NCI-H187 treated with DMSO at 0.1 percent for 48 hours (cell line): Measurements from ENCODE around the gene DGCR8.

Source experiments
- DNase-seq: peaks from one replicate; lab custom pipeline; 2025; lab: John Stamatoyannopoulos, UW

DGCR8 gene

DNA sequence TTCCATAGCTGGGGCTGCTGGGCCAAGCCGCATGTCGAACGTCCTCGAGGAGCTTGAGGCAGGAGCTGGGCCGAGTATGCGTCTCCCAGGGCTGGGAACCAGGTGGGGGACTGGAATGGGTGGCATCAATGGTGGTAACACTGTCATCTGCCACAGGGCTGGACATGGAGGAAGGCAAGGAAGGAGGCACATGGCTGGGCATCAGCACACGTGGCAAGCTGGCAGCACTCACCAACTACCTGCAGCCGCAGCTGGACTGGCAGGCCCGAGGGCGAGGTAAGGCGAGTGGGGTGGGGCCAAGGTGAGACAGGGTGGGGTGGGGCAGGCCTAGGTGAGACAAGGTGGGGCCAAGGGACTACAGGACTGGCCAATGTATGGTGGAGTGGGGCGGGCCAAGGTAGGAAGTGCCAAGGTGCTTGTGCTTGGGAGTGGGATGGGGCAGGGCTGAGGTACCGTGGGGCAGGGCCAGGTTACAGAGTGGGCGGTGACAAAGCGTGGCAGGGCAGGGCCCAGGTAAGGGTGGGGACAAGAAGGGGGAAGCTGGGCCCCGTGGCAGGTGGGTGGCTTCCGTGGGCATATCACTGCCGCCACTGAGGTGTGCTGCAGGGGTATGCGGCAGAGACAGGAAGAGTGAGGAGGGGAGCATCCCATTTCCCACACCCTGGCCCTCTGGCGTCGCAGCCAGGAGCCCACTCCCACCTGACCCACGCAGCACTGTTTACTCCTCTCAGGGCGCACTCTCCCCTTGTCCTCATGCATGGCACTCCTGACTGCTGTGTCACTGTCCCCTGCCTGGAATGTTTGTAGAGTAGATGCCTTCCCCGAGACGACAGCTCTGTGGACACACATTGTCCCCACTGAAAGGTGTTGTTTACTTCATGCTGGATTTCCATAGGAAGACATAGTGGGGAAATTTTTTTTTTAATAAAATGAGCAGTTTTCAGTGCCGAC is 27.5 kb upstream of the DGCR8 start:
- no peak for DNase-seq

DNA sequence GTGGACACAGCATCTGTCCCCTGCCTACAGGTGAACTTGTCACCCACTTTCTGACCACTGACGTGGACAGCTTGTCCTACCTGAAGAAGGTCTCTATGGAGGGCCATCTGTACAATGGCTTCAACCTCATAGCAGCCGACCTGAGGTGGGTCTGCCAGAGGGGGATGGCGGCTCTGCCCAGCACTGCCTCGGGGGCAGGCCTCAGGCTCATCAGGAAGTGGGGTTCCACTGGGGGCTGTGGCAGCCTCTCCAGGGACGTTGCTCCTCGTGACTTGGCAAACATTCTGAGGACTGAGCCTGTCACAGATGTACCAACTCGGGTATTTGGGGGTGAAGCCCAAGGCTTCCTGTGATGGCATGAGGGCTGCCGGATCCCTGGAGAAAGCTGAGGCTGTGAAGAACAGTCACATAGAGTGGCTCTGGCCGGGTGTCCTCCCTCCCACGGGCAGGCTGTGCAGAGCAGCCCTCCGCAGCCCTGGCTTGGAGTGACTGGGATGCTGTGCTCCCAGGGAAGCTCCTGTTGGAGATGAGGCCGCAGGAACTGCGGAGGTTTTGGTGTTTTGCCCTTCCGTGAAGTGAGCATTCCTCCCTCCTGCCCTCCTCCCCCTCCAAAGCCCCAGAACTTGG is 26.5 kb upstream of the DGCR8 start:
- DNase-seq = no peak

DNA sequence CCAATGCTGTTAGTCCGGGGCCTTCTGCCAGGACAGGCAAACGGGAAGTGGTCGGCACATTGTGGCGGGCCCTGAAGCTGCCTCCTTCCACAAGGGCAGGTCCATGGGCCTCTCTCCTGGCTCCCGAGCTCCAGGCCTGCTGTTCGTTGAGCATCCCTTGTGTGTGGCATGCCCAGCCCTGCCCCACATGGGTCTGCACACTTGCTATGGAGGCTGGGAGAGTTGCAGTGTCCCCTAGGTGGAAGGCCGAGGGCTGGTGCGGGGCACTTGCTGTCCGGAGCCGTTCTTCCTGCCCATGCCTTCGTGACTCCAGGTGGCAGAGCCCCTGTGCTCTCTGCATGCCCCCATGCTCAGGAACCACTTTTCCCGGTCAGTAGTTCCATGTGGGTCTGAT is 26.0 kb upstream of the DGCR8 start:
- no peak for DNase-seq

DNA sequence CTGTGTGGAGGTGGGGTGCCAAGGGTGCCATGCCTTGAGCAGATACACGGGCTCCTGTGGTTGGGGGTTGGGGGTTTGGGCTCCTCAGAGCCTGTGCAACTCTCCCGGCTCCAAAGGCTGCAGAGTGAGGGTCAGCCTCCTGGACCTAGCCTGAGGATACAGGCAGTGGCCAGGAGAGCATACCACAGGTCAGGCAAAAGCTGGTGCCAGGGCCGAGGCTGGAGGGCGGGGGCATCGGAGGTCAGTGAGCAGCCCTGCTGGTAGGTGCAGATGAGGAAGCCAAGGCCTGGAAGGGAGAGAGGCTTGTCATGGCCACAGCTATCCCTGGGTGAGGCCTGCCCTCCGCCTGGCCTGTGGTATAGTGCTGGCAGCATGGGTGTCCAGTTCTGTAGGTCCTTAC is 25.6 kb upstream of the DGCR8 start:
- no peak for DNase-seq

DNA sequence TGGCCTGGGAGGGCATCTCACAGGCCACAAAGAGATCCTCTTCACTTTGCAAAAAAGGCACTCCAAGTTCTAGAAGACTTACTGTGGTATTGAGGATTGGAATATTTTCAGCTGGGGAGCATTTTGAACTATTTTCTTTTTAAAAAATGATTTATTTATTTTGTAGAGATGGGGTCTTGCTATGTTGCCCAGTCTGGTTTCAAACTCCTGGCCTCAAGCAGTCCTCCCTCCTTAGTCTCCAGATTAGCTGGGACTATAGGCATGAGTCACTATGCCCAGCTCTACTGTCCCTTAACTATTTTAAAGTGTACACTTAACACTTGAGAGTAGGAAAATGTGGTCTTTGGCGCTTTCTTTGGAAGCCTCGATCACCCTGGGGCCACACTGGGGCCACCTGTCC is 24.9 kb upstream of the DGCR8 start:
- no peak for DNase-seq

DNA sequence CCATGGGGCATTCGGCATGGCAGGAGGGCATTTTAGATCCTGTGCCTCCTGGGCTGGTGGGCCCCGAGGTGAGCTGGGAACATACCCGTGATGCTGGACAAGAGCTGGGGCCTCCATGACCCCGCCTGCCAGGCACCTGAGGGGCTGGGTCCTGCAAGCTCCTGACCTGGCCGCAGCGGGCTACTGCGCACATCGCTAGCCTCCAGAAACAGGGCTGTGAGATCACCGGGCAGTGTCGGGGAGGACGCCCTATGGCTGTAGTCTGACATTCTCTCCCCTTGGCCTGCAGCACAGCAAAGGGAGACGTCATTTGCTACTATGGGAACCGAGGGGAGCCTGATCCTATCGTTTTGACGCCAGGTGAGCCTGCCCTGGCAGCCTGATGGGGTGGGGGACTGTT is 24.4 kb upstream of the DGCR8 start:
- DNase-seq = no peak

DNA sequence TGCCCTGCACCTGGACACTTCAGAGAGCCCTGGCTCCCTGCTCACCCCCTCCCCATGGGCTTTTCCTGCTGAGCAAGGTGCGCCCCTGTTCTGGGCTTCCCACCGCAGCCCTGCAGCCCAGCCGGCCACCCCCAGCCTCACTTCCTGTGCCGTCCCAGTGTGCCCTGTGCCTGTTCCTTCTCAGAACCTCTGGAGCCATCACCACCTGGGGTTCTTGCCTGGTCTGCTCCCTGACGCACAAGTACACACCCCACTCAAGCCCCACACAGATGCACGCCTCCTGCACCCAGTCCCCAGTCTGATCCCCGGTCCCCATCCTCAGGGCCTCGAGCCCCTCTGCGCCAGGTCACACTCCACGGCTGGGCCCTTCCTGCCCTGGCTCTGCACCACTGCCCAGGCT is 23.9 kb upstream of the DGCR8 start:
- DNase-seq = no peak

DNA sequence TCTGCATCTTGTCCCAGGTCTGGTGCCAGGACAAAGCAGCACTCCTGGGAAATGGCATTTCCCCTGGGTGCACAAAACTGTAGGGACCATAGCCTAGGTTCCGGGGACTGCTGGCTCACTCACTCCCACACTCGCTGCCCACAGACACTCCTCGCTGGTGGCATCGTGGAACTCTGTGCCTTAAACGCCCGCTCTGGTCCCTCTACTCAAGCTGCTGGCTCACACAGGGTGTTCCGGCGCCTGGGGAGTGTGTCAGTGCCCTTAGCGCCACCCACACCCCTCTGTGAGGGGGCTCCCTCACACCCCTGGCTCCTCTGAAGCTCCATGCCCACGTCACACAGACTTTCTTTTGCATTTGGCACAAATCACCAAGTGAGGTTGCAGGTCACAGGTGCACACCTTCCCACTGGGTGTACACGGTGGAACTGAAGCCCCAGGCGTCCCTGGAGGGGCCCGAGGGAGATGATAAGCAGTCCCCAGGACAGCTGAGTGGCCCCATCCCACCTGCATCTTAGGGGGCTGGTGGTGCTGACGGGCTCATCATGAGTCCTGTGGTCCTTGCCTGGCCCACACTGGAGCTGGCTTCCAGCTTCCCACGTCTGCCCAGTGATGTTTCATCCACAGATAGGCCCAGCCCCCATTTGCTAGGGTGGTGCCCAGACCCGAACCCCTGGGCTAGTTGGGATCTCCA is 23.2 kb upstream of the DGCR8 start:
- no peak for DNase-seq

DNA sequence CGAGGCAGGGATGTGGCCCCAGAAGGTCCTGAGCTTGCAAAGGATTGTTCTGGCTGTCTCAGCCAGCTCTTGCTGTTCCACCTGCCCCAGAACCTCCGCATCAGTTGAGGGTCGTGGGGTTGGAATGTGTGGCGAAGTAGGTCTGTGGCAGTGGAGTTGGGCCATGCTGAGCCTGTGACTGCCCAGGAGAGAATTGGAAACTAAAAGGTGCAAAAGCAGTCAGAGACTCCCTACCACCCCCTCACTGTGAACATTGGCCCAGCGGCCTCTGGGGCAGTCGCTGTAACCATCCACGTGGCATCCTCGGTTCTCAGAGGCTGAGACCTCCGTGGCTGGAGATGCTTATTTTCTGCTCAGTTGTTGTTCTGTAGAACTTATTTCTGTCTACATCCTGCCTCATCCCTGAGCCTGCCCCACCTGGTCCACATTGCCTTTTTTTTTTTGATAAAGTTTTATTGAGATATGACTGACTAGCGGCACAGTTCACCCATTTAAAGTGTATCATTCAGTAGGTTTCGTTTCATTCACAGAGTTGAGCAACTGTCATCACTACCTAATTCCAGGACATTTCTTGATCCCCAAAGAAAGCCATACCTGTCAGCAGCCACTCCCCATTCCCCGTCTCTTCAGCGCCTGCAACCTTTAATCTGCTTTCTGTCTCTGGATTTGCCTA is 22.3 kb upstream of the DGCR8 start:
- no peak for DNase-seq

DNA sequence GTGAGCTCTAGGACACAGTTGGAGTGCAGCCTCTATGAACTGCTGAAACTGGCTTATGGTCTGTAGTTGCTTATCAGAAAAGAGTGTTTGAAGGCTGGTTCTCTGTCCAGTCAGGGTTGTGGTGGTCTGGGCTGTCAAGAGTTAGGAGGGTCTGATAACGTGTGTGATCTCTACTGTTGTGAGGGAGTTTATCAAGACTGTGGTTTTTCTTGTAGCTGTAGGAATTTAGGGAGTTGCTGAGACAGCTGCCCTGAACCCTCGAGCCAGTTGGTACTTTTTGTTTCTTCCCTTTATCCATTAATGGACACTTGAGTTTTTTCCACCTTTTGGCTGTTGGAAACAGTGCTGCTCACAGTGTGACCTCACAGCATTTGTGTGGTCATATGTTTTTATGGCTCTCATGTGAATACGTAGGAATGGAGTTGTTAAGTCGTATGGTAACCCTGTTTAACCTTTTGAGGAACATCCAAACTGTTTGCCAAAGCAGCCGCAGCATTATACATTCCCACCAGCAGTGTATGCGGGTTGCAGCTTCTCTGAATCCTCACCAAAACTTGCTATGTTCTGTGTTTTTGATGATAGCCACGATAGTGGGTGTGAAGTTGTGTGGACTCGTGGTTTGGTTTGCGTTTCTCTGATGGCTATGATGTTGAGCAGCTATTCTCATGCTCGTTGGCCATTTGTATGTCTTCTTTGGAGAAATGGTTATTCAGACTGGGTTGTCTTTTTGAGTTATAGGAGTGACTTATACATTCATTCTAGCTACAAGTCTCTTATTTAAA is 20.9 kb upstream of the DGCR8 start:
- DNase-seq = no peak

DNA sequence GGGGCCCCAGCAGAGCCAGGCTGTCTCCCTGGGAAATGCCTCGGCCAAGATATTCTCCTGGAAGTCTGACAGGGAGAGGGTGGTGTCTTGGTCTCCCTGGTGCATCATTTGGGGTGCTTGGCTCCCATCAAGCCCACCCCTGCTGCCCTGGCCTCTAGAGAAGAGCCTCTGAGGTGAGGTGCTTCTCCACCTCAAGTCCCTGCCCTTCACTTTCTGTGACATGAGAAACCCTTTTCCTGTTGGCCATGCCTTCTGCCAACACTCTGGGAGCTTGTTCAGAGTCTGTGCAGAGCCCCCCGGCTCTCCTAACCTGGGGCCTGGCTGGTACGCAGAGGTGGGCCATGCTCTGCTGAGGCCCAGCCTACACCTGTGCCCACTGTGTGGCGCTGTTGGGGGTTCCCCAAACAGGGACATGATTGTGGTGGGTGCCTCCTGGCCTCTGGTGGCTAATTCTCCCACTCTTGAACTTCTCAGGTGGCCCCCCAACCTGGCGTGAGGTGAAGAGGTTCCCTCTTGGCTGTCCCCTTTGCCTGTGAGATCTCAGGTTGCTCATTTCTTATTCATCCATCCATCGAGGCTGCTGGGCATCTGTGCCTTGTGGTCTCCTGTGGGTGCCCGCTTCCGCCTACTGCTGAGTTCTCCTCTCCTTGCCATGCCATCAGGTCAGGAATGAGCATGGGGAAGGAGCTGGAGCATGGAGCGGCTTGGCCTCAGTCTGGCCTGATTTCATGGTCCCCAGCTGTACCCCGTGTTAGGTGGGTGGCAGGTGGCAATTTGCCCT is 19.2 kb upstream of the DGCR8 start:
- no peak for DNase-seq

DNA sequence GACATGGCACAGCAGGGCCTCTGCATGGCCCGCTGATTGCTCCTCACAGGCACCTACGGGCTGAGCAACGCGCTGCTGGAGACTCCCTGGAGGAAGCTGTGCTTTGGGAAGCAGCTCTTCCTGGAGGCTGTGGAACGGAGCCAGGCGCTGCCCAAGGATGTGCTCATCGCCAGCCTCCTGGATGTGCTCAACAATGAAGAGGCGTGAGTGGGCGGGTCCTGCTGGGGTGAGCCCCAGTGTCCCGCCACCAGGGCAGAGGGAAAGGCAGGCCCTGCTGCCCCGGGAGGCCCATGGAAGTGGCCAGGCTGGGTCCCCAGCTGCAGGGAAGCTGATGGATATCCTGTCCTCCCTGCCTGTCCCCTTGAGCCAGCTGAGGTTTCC is 18.6 kb upstream of the DGCR8 start:
- DNase-seq = no peak

DNA sequence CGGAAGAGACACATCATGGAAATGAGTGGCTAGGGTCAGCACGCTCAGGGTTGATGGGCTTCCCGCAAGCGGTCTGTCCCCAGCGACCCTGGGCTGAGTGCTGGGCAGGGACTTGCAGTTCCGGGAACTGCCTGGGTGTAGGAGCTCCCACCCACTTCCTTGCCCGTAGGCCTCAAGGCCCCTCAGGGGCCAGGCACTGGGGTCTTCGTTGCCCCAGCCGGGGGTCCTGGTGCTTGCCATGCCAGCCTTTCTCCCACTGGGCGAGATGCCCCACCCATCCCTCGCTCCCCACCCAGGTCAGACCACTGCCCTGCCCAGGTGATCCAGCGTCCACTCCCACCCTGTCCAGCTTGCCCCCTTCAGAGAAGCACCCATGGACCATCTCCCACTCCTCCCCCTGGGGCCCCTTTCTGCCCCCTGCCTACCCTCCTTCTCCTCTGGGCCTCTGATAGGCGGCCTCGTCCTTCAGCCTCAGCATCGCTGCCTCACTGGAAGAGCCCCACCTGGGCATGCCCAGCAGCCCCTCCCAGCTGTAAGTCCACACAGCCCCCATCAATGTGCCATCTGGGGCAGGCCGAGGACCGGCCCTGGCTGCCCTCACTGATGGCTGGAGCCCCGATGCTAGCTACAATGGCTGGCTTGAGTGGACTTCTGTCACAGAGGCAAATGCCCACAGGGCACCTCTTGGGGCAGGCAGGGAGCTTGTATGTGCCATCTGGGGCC is 17.8 kb upstream of the DGCR8 start:
- no peak for DNase-seq

DNA sequence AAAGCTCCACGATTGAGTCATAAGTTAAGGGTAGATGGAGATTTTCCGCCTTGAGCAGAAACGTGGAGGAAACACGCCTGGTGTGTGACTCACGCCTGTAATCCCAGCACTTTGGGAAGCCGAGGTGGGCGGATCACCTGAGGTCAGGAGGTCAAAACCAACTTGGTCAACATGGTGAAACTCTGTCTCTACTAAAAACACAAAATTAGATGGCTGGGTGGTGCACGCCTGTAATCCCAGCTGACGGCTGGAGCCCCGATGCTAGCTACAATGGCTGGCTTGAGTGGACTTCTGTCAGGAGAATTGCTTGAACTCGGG is 17.3 kb upstream of the DGCR8 start:
- no peak for DNase-seq

DNA sequence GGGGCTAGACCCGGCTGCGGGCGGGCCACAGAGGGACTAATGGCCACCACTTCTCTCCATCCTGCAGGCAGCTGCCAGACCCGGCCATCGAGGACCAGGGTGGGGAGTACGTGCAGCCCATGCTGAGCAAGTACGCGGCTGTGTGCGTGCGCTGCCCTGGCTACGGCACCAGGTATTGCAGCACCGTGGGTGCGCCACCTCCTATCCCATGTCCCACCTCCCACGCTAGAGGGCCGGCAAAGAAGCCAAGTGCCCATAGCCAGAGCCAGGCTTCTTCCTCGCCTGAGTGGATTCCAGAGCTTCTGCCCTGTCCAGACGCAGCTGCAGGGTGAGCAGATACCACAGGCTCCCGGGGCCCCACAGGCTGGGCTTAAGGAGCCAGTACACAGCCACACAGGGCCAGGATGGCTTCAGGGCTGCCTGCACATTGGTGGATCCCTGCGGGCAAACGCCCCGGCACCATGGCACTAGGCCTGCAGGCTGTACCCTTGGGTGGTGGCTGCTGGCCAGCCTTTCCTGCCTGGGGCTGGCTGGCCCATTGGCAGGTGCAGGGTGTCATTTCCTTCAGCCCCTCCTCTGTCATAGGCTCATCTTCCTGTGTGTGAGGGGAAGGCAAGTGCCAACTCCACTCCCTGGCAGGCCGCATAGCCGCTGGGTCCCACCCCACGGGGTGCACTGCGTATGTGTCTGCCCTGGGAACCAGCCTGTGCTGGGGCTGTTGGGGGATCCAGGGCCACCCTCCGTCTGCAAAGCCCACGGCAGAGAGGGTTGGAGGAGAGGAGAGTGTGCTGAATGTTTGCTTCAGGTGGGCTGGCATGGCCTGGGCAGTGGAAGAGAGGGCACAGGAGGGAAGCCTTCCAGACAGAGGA is 16.5 kb upstream of the DGCR8 start:
- no peak for DNase-seq

DNA sequence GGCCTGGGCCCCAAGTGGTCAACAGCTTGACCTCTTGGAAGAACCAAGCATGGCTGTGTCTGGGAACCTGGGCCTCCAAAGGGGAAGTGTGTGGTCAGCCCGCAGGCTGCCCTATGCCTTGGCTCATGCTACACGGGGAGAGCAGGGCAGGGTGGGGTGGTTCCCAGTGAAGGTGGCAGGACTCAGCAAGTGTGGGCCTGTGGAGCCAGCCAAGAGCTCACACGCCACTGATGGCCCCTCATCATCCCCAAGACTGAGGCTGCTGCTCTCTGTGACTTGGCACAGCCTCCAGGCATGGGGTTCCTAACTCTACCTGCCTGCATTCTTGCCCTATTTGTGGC is 15.9 kb upstream of the DGCR8 start:
- no peak for DNase-seq

DNA sequence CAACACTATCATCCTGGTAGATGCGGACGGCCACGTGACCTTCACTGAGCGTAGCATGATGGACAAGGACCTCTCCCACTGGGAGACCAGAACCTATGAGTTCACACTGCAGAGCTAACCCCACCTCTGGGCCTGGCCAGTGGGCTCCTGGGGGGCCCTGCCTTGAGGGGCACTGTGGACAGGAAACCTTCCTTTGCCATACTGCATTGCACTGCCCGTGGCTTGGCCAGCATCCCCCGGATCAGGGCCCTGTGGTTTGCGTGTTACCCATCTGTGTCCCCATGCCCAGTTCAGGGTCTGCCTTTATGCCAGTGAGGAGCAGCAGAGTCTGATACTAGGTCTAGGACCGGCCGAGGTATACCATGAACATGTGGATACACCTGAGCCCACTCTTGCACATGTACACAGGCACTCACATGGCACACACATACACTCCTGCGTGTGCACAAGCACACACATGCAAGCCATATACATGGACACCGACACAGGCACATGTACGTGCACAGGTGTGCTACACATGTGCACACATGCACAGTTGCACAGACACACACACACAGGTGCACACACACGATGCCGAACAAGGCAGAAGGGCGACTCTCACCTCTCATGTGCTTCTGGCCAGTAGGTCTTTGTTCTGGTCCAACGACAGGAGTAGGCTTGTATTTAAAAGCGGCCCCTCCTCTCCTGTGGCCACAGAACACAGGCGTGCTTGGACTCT is 15.3 kb upstream of the DGCR8 start:
- no peak for DNase-seq

DNA sequence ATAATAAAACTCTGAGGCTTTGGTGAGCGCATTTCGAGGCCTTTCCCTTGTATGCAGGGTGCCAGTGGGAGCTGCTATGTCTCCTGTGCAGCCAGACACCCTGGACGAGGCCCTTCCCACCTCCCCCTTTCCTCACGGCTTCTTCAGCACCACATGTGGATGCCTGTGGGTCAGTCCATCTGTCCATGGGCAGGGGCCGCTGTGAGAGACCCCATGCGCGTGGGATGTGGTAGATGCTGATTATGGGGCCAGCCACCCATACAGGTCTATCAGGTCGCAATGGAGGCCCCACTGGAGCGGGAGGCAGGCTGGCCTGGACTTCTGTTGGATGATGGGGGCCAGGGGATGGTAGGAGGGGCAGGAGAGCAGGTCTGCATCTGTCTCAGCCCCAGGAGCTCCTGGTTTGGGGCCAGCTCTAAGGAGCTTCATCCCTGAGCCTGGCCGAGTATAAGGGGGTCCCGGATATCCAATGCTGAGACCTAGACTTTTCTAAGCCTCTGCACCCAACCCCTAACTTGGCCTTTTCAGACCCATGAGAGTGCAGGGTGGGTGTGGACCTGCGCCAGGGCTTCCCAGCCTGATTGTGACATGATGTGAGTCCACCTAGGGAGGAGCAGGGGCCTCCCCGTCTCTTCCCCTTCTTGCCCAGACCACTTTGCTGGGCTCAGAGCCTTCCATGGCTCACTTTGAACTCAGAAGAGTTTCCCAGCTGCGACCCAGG is 14.0 kb upstream of the DGCR8 start:
- no peak for DNase-seq
